Stomach (tissue), 9 donors: Measurements from ENCODE around the gene CATSPER3. TPM values are rescaled to one million over a fixed set of nuclear protein-coding genes. Genes with fewer than 3 reads are reported as not detected.
A peak's percentile ranks its signal among the peaks of the same experiment; 100 is the strongest.

ENCODE experiments used
- DNase-seq, 2 donors: peaks; one replicate each; pipeline versions ENCODE4 v3.0.0 to v3.0.0-alpha.2; 2013 to 2019
- H3K27ac ChIP-seq, 5 donors: fragments of 200-600 bp in 4 of 5; sonication (generic) in 4 of 5; one replicate each; pipeline ENCODE4 v1.5.1; 2013 to 2019; ENCODE audit warnings: mild to moderate bottlenecking in 1 of 5, moderate library complexity in 1 of 5
- H3K27me3 ChIP-seq, 3 donors: fragments of 200-600 bp; sonication (generic); one replicate each; pipeline ENCODE4 v1.5.1; 2017 to 2019; ENCODE audit warnings: mixed run types in 1 of 3
- H3K36me3 ChIP-seq, 4 donors: fragments of 200-600 bp; sonication (generic); 1 replicate in 3 of 4; 2 replicates in 1 of 4; pipeline ENCODE4 v1.5.1; 2016 to 2019
- H3K4me1 ChIP-seq, 4 donors: fragments of 200-600 bp; sonication (generic); one replicate each; pipeline ENCODE4 v1.5.1; 2016 to 2019
- H3K4me3 ChIP-seq, 4 donors: fragments of 200-600 bp; sonication (generic) in 3 of 4; one replicate each; pipeline ENCODE4 v1.5.1; 2016 to 2019; ENCODE audit warnings: mild to moderate bottlenecking in 1 of 4
- H3K9me3 ChIP-seq, 4 donors: fragments of 200-600 bp; sonication (generic); one replicate each; pipeline ENCODE4 v1.5.1; 2016 to 2019
- EP300 ChIP-seq: sonication (generic); formaldehyde crosslinking; IDR thresholded peaks from one replicate; pipeline ENCODE4 v1.6.1; 2017; ENCODE audit warnings: antibody characterized with exemption
- POLR2A ChIP-seq, 4 donors: fragments of 450-650 bp; IDR thresholded peaks; one replicate each; pipeline ENCODE4 v1.6.1; 2016; ENCODE audit warnings: antibody characterized with exemption in 4 of 4, control low read depth in 2 of 4, mild to moderate bottlenecking in 1 of 4, moderate library complexity in 1 of 4
- POLR2AphosphoS5 ChIP-seq, 3 donors: sonication (generic); formaldehyde crosslinking; IDR thresholded peaks; one replicate each; pipeline ENCODE4 v1.6.1; 2016; ENCODE audit warnings: antibody characterized with exemption in 3 of 3
- WGBS, 5 donors: extraction: QIAGEN DNeasy Blood & Tissue Kit in 3 of 5; methylation state at CpG; one replicate each; pipeline versions ENCODE4 v1.1.5 to v1.1.7; 2013 to 2018; 5-methylcytosine and 5-hydroxymethylcytosine counted together
- intact Hi-C: fragments of 100-400 bp; cut with DNase I; formaldehyde crosslinking; loops from one replicate; pipeline ENCODE4 v1.15.1; 2023; ENCODE audit warnings: low total_unique reads
- polyA plus RNA-seq, 3 donors: library from polyadenylated mRNA; stranded (reverse); fragments of 200-250 nt; gene quantifications; one replicate each; pipeline ENCODE4 v1.2.3, GENCODE V29; 2013
- total RNA-seq, 5 donors: library from RNA; depleted of rRNA; stranded (reverse); fragments of >200 nt; gene quantifications; one replicate each; pipeline versions ENCODE4 v1.1.0 to v1.2.3, GENCODE V29; 2014 to 2016
- TF ChIP-seq, protein P1 (sequence below), 7 experiments: fragments of 450-650 bp in 4 of 7; fragments of 200-600 bp in 3 of 7; sonication (generic) in 3 of 7; IDR thresholded peaks; one replicate each; pipeline ENCODE4 v1.5.1; 2016 to 2019; ENCODE audit warnings: antibody characterized with exemption in 7 of 7, control low read depth in 2 of 7, mild to moderate bottlenecking in 1 of 7
- donor health status: healthy with polysubstance abuse.
- donor health status: Bipolar disorder and iron deficiency.
- donor health status: healthy.

The CATSPER3 gene
- total and polyA plus RNA-seq, 8 donors: 0.62 to 0.88 TPM; not detected in 6

GRCh38 chr5:135011355-135012032, 43.8 kb downstream of the CATSPER3 start:
- intact Hi-C loops: no loop called here
- Histone ChIP-seq H3K27ac (no peak overlapping the region), H3K9me3 (no peaks in the 10 kb centered on the region), H3K36me3 (no peaks in the 10 kb centered on the region), H3K4me3 (no peak overlapping the region), H3K27me3 (no peaks in the 10 kb centered on the region), H3K4me1 (peaks cover 14 to 38% (median 28%) of the 10 kb centered on the region in 4 donors)
- peak in 1 of 2 donors; percentile 24 for DNase-seq
- 71 to 86% (median 81%) methylated on average over 3 to 4 of the region's 4 CpGs for WGBS, 5 donors
- TF ChIP-seq POLR2A (IDR thresholded peaks at IDR 0.05): no peak
- TF ChIP-seq EP300: no peak
- TF ChIP-seq, protein P1, sequence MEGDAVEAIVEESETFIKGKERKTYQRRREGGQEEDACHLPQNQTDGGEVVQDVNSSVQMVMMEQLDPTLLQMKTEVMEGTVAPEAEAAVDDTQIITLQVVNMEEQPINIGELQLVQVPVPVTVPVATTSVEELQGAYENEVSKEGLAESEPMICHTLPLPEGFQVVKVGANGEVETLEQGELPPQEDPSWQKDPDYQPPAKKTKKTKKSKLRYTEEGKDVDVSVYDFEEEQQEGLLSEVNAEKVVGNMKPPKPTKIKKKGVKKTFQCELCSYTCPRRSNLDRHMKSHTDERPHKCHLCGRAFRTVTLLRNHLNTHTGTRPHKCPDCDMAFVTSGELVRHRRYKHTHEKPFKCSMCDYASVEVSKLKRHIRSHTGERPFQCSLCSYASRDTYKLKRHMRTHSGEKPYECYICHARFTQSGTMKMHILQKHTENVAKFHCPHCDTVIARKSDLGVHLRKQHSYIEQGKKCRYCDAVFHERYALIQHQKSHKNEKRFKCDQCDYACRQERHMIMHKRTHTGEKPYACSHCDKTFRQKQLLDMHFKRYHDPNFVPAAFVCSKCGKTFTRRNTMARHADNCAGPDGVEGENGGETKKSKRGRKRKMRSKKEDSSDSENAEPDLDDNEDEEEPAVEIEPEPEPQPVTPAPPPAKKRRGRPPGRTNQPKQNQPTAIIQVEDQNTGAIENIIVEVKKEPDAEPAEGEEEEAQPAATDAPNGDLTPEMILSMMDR (IDR thresholded peaks at IDR 0.05): no peak
- TF ChIP-seq POLR2AphosphoS5 (IDR thresholded peaks at IDR 0.05): no peak

- DNase-seq: no peak
- no peak for TF ChIP-seq EP300
- TF ChIP-seq, protein P1 (IDR thresholded peaks at IDR 0.05): no peak
- TF ChIP-seq POLR2A (IDR thresholded peaks at IDR 0.05): no peak
- TF ChIP-seq POLR2AphosphoS5 (IDR thresholded peaks at IDR 0.05): no peak
- WGBS, 5 donors: 63 to 100% (median 79%) methylated on average over 1 to 2 of the region's 2 CpGs
- no peaks in the 10 kb centered on the region for H3K36me3 ChIP-seq
- peak overlapping the region in 1 of 5 donors; percentile 78 for H3K27ac ChIP-seq
- no peaks in the 10 kb centered on the region for H3K27me3 ChIP-seq
- no peak overlapping the region for H3K4me3 ChIP-seq
- intact Hi-C loops: no loop called here
- H3K4me1 ChIP-seq: peaks cover 14 to 45% (median 34%) of the 10 kb centered on the region in 4 donors
- no peaks in the 10 kb centered on the region for H3K9me3 ChIP-seq
Observed at GRCh38 chr5:135012033-135012588, 44.4 kb downstream of the CATSPER3 start.

- intact Hi-C loops: no loop called here
- H3K27me3 ChIP-seq: no peaks in the 10 kb centered on the region
- TF ChIP-seq, protein P1 (IDR thresholded peaks at IDR 0.05): no peak
- no peak for TF ChIP-seq EP300
- no peak for TF ChIP-seq POLR2AphosphoS5 (IDR thresholded peaks at IDR 0.05)
- TF ChIP-seq POLR2A (IDR thresholded peaks at IDR 0.05): no peak
- H3K9me3 ChIP-seq: no peaks in the 10 kb centered on the region
- DNase-seq: peak in 1 of 2 donors; percentile 22
- H3K4me3 ChIP-seq: no peak overlapping the region
- peak overlapping the region in 2 of 5 donors; percentile 59 to 78 for H3K27ac ChIP-seq
- H3K36me3 ChIP-seq: no peaks in the 10 kb centered on the region
- peaks cover 14 to 46% (median 35%) of the 10 kb centered on the region in 4 donors for H3K4me1 ChIP-seq
- WGBS, 5 donors: 71 to 90% (median 78%) methylated on average over 5 of the region's 5 CpGs
Observed at GRCh38 chr5:135012951-135013391, 45.3 kb downstream of the CATSPER3 start.

- intact Hi-C loops: no loop called here
- H3K4me3 ChIP-seq: no peak overlapping the region
- 88 to 91% (median 89%) methylated on average over 7 of the region's 7 CpGs for WGBS, 5 donors
- TF ChIP-seq EP300 (no peak), POLR2A (IDR thresholded peaks at IDR 0.05) (no peak), POLR2AphosphoS5 (IDR thresholded peaks at IDR 0.05) (no peak)
- TF ChIP-seq, protein P1 (IDR thresholded peaks at IDR 0.05): no peak
- DNase-seq: no peak
- no peaks in the 10 kb centered on the region for H3K36me3 ChIP-seq
- peaks cover 14 to 46% (median 35%) of the 10 kb centered on the region in 4 donors for H3K4me1 ChIP-seq
- no peaks in the 10 kb centered on the region for H3K9me3 ChIP-seq
- H3K27me3 ChIP-seq: no peaks in the 10 kb centered on the region
- H3K27ac ChIP-seq: peak overlapping the region in 4 of 5 donors; percentile 7 to 78 (median 52)
Observed at GRCh38 chr5:135013445-135013844, 45.7 kb downstream of the CATSPER3 start.
